H54 (cell line): ENCODE measurements around the gene KRT31.
"Not testable (repeated sequence)": the region's sequence is repeated elsewhere in the genome, so short reads cannot be mapped to it uniquely, and the experiment has no call there.

Experiments
- DNase-seq: peaks from one replicate; pipeline ENCODE4 v3.0.0; 2011; ENCODE audit warnings: low spot score, mixed read lengths; ENCODE audit not compliant: insufficient read length
- FAIRE-seq: peaks from 3 replicates; lab custom pipeline; 2011; peaks lifted over from hg19 to GRCh38; lab: Jason Lieb, UNC
- POLR2A ChIP-seq: IDR thresholded peaks from 2 replicates; pipeline ENCODE4 v1.6.1; 2011; ENCODE audit warnings: low read depth, mild to moderate bottlenecking, low read length

KRT31 gene

DNA sequence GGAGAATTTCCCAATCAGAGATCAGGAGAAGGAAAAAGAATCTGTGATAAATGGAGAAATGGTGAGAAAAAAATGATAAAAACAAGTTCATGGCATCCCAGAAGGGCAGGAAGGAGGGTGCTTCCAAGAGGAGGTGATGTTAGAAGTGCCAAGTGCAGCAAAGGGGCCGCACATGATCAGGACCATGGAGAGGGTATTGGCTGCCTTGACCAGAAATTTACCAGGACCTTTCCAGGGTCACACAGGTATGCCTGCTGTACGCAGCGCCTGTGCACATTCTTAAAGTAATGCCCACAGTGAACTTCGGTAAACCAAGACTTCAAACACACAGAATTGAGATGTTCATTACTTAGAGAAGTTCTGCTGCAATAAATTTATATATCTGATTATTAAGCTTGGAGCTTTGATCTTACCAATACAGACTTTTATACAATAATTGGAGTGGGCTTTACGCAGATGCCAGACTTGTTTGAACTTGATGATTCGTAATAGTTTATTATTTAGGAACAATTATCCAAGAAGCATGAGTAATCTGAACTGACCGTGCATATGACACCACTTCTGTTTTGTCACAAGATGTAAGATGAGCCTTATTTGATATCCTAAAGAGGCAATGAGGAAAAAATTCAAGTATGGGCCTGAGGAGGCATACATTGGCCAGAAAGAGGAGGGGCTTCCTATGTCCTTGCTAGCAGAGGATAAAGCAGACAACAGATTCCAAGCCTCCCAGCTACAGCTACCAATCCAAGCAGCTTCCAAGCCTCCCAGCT is 44.6 kb downstream of the KRT31 start:
- FAIRE-seq (no peak), DNase-seq (no peak)
- TF ChIP-seq POLR2A = no peak

GRCh38 chr17:41351177-41351576 is 46.2 kb downstream of the KRT31 start:
- FAIRE-seq (no peak), DNase-seq (no peak)
- TF ChIP-seq POLR2A = no peak

DNA sequence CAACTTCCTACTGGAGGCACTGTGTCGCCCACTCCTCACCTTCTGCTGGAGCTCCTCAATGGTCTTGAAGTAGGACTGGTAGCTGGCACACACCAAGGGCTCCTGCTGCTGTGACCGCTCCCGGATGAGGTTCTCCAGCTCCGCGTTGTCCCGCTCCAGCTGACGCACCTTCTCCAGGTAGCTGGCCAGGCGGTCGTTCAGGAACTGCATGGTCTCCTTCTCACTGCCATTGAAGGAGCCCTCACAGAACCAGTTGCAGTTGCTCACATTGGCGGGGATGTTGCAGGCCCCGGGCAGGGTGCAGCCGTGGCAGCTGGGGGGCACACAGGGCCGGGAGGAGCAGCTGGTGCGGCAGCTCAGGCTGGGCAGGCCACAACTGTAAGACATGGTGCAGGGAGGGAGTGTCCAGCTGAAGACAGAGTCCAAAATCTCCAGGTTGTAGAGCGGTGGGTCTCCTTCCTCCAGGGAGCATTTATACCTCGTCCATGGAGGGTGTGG is 47.0 kb downstream of the KRT31 start, which contains the start of gene KRT33A:
KRT33A (minus strand) TSS at position 448 of the 498 bp plus-strand sequence; CDS start at position 387, 61 bp downstream.
- not testable (repeated sequence) for DNase-seq, FAIRE-seq

DNA sequence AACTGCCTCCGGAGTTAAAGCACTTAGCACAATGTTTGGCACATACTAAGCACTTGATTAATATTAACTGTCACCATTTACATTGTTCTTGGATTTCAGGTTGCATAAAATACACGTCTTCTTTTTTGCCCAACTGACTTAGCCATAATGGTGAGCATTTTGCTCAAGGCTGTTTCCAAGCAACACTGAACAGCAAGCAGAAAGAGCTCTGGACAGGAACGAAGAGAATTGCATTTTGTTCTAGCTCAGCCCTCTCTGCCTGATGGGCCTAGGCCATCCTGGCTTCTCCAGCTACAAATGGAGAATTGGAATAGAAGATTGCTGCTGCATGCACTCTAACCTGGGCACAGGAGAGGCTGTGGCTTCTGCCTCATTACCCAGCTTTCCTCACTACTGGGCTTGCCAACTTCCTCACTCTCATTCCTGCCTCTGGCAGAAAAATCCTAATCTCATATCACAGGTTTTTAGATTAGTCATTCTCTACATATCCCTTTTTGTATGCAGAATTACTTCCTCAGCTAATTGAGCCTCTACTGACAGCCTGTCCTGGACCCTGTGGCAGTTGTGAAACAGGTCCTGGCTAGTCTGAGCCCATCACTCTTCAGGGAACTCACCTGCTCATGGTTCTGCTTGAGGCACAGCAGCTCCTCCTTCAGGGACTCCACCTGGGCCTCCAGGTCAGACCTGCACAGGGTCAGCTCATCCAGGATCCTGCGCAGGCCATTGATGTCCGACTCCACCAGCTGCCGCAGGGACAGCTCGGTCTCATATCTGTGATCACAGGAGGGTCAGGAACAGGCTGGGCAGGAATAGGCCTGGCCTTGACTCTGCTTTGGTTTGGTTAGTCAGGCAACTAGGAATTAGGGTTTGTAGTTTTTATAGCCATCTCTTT is 49.3 kb downstream of the KRT31 start:
- no peak for TF ChIP-seq POLR2A
- DNase-seq = no peak
- no peak for FAIRE-seq

GRCh38 chr17:41346421-41346820 is 51.0 kb downstream of the KRT31 start:
- FAIRE-seq, DNase-seq: not testable (repeated sequence)

DNA sequence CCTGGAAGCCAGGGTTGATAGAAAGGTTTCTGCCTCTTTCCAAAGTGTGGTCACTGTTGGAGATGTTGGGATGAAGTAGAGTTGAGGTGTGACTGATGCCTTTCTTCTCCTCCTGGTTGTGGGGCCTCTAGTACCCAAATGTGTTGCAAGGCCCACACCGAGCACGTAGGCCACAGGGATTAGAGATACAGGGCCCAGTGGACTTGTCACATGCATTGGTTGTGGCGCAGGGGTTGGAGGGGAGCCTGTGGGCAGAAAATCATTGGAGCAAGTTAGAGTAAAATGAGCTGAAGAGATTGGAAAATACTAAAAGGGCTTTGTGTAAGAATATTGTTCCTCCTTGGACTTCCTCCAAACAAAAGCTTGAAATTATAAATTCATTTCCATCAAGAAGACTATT is 51.4 kb downstream of the KRT31 start:
- DNase-seq = no peak
- FAIRE-seq = no peak
- no peak for TF ChIP-seq POLR2A
